ENCODE results near the gene APOBEC3H.

The APOBEC3H gene

GRCh38 chr22:39110631-39111561 lies 13.9 kb downstream of the APOBEC3H start:
- DNase-seq (ENCODE audit: low read depth) = no peak

- no peak for DNase-seq (ENCODE audit: low read depth)
These were observed 17.1 kb downstream of the APOBEC3H start for GRCh38 chr22:39114112-39114511.

DNA sequence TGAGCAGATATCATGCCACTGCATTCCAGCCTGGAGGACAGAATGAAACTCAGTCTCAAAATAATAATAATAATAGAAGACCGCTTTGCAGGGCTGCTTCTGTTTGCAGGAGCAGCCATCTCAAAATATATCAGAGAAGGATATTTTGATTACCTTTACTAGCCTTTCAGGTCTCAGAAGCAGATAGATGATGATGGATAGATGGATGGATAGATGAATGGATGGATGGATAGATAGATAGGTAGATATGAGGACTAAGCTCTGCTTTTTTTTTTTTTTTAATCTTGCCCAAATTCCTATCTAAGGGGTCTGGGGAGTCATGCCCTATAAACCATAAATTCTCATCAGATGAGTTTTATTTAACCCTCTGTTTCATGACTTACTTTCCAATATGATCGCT lies 18.5 kb downstream of the APOBEC3H start:
- no peak for DNase-seq (ENCODE audit: low read depth)

GRCh38 chr22:39115977-39116621 lies 19.1 kb downstream of the APOBEC3H start:
- DNase-seq (ENCODE audit: low read depth) = no peak

- no peak for DNase-seq (ENCODE audit: low read depth)
These were observed 20.6 kb downstream of the APOBEC3H start for GRCh38 chr22:39117585-39118191.

DNA sequence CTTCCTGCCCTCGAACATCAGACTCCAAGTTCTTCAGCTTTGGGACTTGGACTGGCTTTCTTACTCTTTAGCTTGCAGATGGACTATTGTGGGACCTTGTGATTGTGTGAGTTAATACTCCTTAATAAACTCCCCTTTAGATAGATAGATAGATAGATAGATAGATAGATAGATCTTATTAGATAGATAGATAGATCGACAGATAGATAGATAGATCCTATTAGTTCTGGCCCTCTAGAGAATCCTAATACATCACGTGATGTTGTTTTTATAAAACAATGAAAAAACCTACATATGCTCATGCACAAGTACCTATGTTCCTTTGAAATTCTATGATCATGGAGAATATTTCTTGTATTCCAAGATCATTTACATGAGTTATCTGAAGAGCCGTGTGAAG lies 23.9 kb downstream of the APOBEC3H start:
- DNase-seq (ENCODE audit: low read depth) = no peak

GRCh38 chr22:39122772-39123470 lies 25.9 kb downstream of the APOBEC3H start:
- no peak for DNase-seq (ENCODE audit: low read depth)

DNA sequence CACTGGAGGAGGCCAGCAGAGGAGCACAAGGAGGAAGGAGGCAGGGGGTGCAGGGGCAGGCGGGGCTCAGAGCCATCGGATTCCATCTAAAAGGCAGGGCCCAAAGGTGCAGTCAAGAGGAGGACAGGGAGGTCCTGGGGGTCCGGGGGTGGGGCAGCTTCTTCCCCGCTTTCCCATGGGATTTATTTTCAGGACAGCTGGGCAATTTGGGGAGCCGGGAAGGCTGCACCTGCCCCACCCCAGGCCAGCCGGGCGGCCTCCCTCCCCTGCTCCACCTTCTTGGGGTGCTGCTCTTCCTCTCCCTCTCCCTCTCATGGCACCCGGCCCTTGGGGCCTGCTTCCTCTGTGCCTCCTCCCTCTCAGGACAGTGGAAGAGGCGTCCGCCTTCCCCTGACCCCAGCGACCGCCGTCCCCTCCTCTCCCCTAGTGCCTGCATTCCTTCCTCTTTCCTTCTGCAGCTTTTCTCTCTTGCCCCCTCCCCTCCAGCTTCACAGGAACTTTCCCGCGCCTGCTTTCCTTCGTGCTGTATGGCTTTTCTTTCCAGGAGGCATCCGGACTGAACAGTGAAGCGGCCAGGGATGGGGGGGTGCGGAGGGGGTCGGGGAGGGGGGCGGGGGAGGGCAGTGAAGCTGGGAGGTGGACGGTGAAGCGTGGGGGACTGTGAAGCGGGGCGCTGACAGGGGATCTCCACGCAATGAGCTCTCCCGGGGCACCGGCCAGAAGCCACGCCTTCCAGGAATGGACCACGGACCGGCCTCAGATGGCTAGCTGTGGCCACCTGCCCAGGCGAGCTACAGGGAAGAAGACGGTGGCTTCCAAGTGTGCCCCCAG lies 26.9 kb downstream of the APOBEC3H start:
- DNase-seq (ENCODE audit: low read depth) = no peak

- DNase-seq (ENCODE audit: low read depth) = no peak
These were observed 28.6 kb downstream of the APOBEC3H start for GRCh38 chr22:39125622-39126021.

- no peak for DNase-seq (ENCODE audit: low read depth)
These were observed 31.5 kb downstream of the APOBEC3H start for GRCh38 chr22:39128508-39128907.

- no peak for DNase-seq (ENCODE audit: low read depth)
These were observed 32.0 kb downstream of the APOBEC3H start for GRCh38 chr22:39129081-39129480.

DNA sequence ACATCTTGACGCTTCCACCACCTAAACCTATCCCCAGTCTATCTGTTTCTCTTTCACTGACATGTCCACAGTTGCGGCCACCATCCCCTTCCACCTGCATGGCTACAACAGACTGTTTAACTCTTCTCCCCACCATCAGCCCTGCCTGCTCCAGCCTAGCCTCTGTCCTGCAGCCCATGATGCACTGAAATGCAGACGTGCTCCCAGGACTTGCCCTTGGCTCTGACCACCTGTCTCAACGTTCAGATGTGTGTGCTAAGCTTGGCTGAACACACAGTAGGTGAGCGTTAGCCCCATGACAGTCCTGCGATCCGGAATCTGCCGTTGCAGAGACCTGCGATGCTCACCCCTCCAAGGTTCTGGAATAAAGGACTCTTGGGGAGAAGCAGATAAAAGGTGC lies 32.7 kb downstream of the APOBEC3H start:
- DNase-seq (ENCODE audit: low read depth) = no peak

- DNase-seq (ENCODE audit: low read depth) = no peak
These were observed 33.2 kb downstream of the APOBEC3H start for GRCh38 chr22:39130152-39130704.

DNA sequence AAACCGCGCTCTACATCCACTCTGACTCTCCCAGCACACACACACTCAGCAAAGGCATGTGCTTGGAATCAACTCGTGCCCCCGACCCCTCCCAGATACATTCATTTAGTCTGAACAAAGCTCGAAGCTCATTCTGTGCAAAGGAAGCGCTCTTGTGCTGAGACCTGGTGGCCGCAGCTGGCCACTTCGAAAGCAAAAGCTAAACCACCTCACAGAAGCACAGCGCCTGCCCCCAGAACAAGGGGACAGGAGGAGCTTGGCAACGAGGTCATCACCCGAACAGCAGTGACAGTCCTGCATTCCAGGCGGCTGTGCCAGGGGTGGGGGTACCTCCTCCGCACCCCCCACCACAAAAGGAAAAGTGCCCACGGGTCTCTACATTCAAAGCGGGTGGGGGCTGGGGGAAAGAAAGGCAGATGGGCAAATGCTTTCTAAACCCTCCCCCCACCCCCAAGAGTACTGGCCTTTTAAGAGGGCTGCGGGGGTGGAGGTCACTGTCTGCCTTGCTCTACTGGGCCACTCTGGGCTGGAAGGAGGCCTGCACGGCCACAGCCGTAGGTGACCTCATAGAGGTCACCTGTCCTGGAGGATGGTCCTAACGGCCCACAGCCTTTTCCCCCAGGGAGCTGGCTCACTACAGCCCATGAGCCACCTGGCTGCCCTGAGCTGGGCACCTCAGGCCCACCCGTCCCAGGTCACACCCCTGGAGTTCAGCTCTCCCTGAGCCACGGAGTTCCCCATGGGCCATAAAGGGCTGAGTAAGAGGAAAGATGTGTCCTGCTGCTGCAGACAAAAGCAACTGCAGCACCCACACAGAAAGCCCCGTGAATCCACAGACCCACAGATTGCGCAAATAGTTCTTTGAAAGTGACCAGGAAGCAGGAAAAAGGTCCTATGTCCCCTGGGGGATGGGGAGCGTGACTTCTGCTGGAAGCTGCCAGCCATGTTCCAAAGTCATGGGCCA lies 34.1 kb downstream of the APOBEC3H start:
- no peak for DNase-seq (ENCODE audit: low read depth)

- no peak for DNase-seq (ENCODE audit: low read depth)
These were observed 35.2 kb downstream of the APOBEC3H start for GRCh38 chr22:39132281-39132680.

DNA sequence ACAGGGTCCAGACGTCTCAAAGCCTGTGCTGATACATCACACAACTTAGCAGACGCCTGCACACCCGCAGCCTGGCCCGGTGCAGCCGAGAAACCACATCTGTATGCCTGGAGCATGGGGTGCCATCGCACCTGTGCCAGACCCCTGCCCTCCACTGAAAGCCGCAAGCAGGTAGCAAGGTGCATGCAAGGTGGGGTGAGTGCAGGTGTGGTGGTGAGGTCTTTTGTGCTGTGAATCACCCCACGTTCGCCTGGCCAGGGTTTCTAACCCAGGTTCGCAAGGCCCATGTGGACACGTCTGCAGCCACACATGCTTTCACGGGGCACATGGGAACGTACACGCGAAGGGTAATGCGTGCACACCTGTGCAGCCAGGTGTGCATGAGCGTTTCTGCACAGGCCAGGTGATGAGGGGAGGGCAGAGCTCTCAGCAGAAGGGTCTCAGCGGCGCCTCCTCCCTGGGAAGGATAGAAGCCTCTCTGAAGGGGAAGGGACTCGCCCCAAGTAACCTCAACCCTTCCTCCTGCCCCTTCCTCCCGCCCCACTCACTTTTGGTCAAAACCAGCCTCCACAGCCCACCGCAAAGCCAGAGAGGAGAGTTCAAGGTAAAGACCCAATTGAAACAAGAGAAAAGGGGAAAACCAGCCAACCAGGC lies 36.0 kb downstream of the APOBEC3H start:
- DNase-seq (ENCODE audit: low read depth) = no peak

- no peak for DNase-seq (ENCODE audit: low read depth)
These were observed 36.8 kb downstream of the APOBEC3H start for GRCh38 chr22:39133871-39134270.

GRCh38 chr22:39134366-39135091 lies 37.5 kb downstream of the APOBEC3H start:
- DNase-seq (ENCODE audit: low read depth) = no peak
